Naive thymus-derived CD4-positive, alpha-beta T cell (primary cell): ENCODE measurements around the gene FEN1. TPM values are rescaled to one million over a fixed set of nuclear protein-coding genes. Genes with fewer than 3 reads are reported as not detected.

Source experiments
- ATAC-seq: fragments of 150-1000 bp; cut with Tn5 transposase; 2 replicates; pipeline ENCODE4 v1.10.0; 2021; ENCODE audit warnings: mild to moderate bottlenecking, moderate library complexity
- CTCF ChIA-PET: fragments of 350-600 bp; sonication (Branson Sonifier 250); formaldehyde crosslinking; loops from one replicate; lab custom pipeline; 2021; ENCODE audit warnings: antibody characterized with exemption; lab: Charles Lee
- POLR2A ChIA-PET: fragments of 350-600 bp; sonication (Branson Sonifier 250); formaldehyde crosslinking; loops from one replicate; lab custom pipeline; 2021; ENCODE audit warnings: antibody characterized with exemption, inconsistent platforms; lab: Charles Lee
- DNase-seq, 9 donors: peaks; one replicate each; pipeline versions ENCODE4 v3.0.0 to v3.0.0-alpha.2; 2020 to 2022; ENCODE audit warnings: mixed read lengths in 1 of 9
- H3K27ac ChIP-seq: one replicate; pipeline ENCODE4 v1.7.0; 2013; ENCODE audit warnings: mild to moderate bottlenecking, low read depth, low read length, moderate library complexity
- H3K27me3 ChIP-seq, 2 donors: one replicate each; pipeline ENCODE4 v1.7.0; 2013; ENCODE audit warnings: low read length in 2 of 2, mild to moderate bottlenecking in 2 of 2, moderate library complexity in 2 of 2; ENCODE audit not compliant: control insufficient read depth in 2 of 2, insufficient read depth in 2 of 2
- H3K36me3 ChIP-seq, 3 experiments: 1 replicate in 2 of 3; 2 replicates in 1 of 3; pipeline ENCODE4 v1.7.0; 2013; ENCODE audit warnings: low read length in 3 of 3, mild to moderate bottlenecking in 3 of 3, moderate library complexity in 1 of 3; ENCODE audit not compliant: insufficient read depth in 3 of 3, control insufficient read depth in 2 of 3
- H3K4me1 ChIP-seq, 2 donors: one replicate each; pipeline ENCODE4 v1.7.0; 2013; ENCODE audit warnings: low read length in 2 of 2, mild to moderate bottlenecking in 2 of 2, moderate library complexity in 1 of 2; ENCODE audit not compliant: control insufficient read depth in 2 of 2, insufficient read depth in 2 of 2
- H3K4me3 ChIP-seq: 2 replicates; pipeline ENCODE4 v1.7.0; 2013; ENCODE audit warnings: mild to moderate bottlenecking, low read length
- H3K9me3 ChIP-seq, 3 experiments: 1 replicate in 2 of 3; 2 replicates in 1 of 3; pipeline ENCODE4 v1.7.0; 2013; ENCODE audit warnings: low read length in 3 of 3; ENCODE audit not compliant: control insufficient read depth in 2 of 3
- H3K27ac Mint-ChIP-seq, 9 donors: one replicate each; pipeline ENCODE4 v1.8.0; 2020 to 2022; ENCODE audit warnings: mixed read lengths in 9 of 9, mild to moderate bottlenecking in 8 of 9, moderate library complexity in 5 of 9, inconsistent platforms in 2 of 9
- H3K27me3 Mint-ChIP-seq, 5 donors: one replicate each; pipeline ENCODE4 v1.8.0; 2021 to 2022; ENCODE audit warnings: mixed read lengths in 5 of 5, mild to moderate bottlenecking in 1 of 5
- H3K36me3 Mint-ChIP-seq, 5 donors: one replicate each; pipeline ENCODE4 v1.8.0; 2020 to 2022; ENCODE audit warnings: mixed read lengths in 5 of 5, mild to moderate bottlenecking in 3 of 5, inconsistent platforms in 1 of 5
- H3K4me1 Mint-ChIP-seq, 7 donors: one replicate each; pipeline ENCODE4 v1.8.0; 2020 to 2022; ENCODE audit warnings: mixed read lengths in 7 of 7, mild to moderate bottlenecking in 3 of 7, inconsistent platforms in 1 of 7
- H3K4me3 Mint-ChIP-seq, 10 donors: one replicate each; pipeline ENCODE4 v1.8.0; 2020 to 2022; ENCODE audit warnings: mild to moderate bottlenecking in 10 of 10, mixed read lengths in 10 of 10, moderate library complexity in 6 of 10, inconsistent platforms in 2 of 10
- H3K9me3 Mint-ChIP-seq, 11 donors: one replicate each; pipeline ENCODE4 v1.8.0; 2020 to 2022; ENCODE audit warnings: mixed read lengths in 11 of 11, mild to moderate bottlenecking in 4 of 11, inconsistent platforms in 1 of 11, moderate library complexity in 1 of 11
- intact Hi-C, 2 donors: fragments of 100-400 bp; cut with micrococcal nuclease; formaldehyde crosslinking; loops; one replicate each; pipeline ENCODE4 v1.15.1; 2023
- polyA plus RNA-seq, 2 donors: library from polyadenylated mRNA; unstranded; fragments of 300-500 nt; fragmentation: Illumina TruSeq; gene quantifications; one replicate each; pipeline ENCODE4 v1.2.3, GENCODE V29; 2021
- total RNA-seq, 6 experiments: library from RNA in 5 of 6; stranded (reverse) in 5 of 6; gene quantifications; 1 replicate in 5 of 6; 2 replicates in 1 of 6; pipeline ENCODE4 v1.2.3 and lab custom pipeline; 2021 to 2026

FEN1 gene
- total and polyA plus RNA-seq, 7 experiments from 2014 or later, result 7.6 to 101 (median 10.3) TPM

DNA sequence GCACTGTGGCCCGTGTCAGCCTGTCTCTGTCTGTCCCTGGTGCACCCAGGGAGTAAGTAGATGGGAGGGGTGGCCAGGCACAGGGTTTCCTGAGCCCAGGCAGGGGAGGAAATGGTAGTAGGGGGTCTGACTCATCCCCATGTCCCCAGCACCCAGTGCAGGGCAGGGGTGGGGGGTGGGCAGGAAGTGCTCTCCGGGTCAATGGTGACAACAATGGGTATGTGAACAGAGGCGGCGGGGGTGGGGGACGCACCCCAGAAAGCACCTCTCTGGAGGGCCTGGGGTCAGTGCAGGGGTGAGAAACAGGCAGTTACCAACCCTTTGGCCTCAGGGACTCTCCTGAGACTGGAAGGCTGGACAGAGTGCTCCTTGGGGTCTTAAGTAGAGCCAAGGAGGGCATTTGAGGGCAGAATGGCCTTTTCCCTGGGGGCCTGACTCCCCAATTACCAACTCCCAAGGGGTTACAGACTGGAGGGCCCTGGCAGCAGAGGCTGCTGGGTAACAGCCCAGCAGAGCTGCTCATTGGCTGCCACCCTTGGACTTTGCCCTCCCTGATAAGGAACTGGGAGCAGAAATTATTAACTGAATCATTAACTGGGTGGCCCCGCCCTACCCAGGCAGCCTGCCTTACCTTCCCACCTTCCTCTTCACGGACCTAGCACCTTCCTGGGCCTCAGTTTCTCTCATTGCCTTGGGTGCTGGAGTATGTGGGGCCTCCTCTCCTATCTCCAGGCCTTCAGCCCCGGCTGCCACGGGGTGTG, 36.1 kb upstream of the FEN1 start:
- peak overlapping the region in 2 of 9 donors; percentile 9 to 18 for H3K27ac Mint-ChIP-seq
- H3K27me3 Mint-ChIP-seq, result peaks cover 0 to 18% (median 8%) of the 10 kb centered on the region in 5 donors
- POLR2A ChIA-PET, result no interaction called here
- Histone ChIP-seq H3K4me1 (no peaks in the 10 kb centered on the region), H3K4me3 (no peak overlapping the region), H3K27me3 (peaks cover 0 to 6% of the 10 kb centered on the region in 2 donors), H3K36me3 (no peaks in the 10 kb centered on the region), H3K27ac (no peak overlapping the region), H3K9me3 (no peaks in the 10 kb centered on the region)
- peaks cover 0 to 13% (median 10%) of the 10 kb centered on the region in 7 donors for H3K4me1 Mint-ChIP-seq
- H3K4me3 Mint-ChIP-seq, result no peak overlapping the region
- H3K9me3 Mint-ChIP-seq, result no peaks in the 10 kb centered on the region
- ATAC-seq (peak; percentile 42), DNase-seq (no peak)
- H3K36me3 Mint-ChIP-seq, result no peaks in the 10 kb centered on the region
- intact Hi-C loops, result no loop called here
- CTCF ChIA-PET, result no interaction called here

DNA sequence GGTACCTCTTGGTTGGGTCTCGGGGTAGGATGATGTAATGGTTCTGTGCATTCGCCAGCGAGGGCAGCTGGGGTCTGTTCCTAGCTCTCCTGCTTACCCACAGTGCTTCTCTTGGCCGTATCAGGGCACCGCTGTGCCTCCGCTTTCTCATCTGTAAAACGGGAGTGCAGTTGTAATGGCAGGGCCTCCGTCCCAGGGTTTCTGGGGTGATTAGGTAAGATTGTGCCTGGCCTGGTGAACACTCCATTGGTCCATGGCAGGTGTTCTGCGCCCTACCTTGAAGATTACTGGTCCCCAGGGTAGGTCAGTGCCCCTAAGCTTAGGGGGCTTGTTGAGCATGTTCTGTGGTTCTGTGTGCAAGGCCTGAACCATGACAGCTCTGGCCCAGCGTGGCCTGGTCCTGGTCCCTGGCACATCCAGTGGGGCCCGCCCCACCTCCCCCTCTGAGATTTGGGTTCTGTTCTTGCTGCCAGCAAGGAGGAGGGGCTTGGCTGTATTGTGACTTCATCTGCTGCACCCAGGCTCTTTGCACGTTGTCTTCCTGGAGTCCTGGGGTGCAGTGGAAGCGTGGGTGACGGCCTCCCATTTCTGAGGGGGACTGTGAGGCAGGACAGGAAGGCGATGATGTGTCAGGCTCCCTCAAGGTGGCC, 35.4 kb upstream of the FEN1 start:
- POLR2A ChIA-PET, result no interaction called here
- Histone ChIP-seq H3K36me3 (no peaks in the 10 kb centered on the region), H3K27ac (no peak overlapping the region), H3K27me3 (peaks cover 0 to 3% of the 10 kb centered on the region in 2 donors), H3K4me1 (no peaks in the 10 kb centered on the region), H3K9me3 (no peaks in the 10 kb centered on the region), H3K4me3 (no peak overlapping the region)
- Mint-ChIP-seq H3K27me3 (peaks cover 0 to 13% (median 11%) of the 10 kb centered on the region in 5 donors), H3K27ac (peak overlapping the region in 1 of 9 donors; percentile 9), H3K4me3 (no peak overlapping the region), H3K4me1 (peaks cover 0 to 12% (median 6%) of the 10 kb centered on the region in 7 donors), H3K36me3 (no peaks in the 10 kb centered on the region), H3K9me3 (no peaks in the 10 kb centered on the region)
- DNase-seq (no peak), ATAC-seq (no peak)
- CTCF ChIA-PET, result no interaction called here
- intact Hi-C loops, result no loop called here

DNA sequence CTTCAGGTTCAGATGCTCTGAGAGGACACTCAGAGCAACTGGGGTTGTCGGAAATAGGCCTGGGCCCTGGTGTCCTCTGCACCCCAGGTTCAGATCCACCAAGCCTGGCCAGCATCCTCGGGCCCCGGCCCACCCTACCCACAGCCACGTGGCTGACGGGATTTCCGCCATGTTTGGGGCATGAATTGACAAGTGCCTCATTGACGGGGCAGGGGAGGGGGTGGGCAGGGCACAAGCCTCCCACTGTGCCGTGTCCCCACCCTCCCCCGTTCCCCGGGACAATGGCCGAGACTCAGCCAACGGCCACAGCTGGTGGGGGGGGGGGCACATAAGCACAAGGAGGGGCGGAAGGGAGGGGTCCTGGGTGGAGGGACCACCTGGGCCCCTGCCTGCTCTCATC, 31.8 kb upstream of the FEN1 start:
- POLR2A ChIA-PET, result no interaction called here
- intact Hi-C loops, result no loop called here
- Mint-ChIP-seq H3K9me3 (no peaks in the 10 kb centered on the region), H3K4me1 (peaks cover 0 to 10% (median 0%) of the 10 kb centered on the region in 7 donors), H3K4me3 (no peak overlapping the region), H3K27ac (no peak overlapping the region), H3K36me3 (no peaks in the 10 kb centered on the region), H3K27me3 (peaks cover 0 to 6% (median 0%) of the 10 kb centered on the region in 5 donors)
- no peaks in the 10 kb centered on the region for H3K36me3 ChIP-seq
- no peaks in the 10 kb centered on the region for H3K27me3 ChIP-seq
- H3K27ac ChIP-seq, result no peak overlapping the region
- H3K4me3 ChIP-seq, result no peak overlapping the region
- H3K4me1 ChIP-seq, result no peaks in the 10 kb centered on the region
- DNase-seq (no peak), ATAC-seq (no peak)
- no peaks in the 10 kb centered on the region for H3K9me3 ChIP-seq
- CTCF ChIA-PET, result no interaction called here

DNA sequence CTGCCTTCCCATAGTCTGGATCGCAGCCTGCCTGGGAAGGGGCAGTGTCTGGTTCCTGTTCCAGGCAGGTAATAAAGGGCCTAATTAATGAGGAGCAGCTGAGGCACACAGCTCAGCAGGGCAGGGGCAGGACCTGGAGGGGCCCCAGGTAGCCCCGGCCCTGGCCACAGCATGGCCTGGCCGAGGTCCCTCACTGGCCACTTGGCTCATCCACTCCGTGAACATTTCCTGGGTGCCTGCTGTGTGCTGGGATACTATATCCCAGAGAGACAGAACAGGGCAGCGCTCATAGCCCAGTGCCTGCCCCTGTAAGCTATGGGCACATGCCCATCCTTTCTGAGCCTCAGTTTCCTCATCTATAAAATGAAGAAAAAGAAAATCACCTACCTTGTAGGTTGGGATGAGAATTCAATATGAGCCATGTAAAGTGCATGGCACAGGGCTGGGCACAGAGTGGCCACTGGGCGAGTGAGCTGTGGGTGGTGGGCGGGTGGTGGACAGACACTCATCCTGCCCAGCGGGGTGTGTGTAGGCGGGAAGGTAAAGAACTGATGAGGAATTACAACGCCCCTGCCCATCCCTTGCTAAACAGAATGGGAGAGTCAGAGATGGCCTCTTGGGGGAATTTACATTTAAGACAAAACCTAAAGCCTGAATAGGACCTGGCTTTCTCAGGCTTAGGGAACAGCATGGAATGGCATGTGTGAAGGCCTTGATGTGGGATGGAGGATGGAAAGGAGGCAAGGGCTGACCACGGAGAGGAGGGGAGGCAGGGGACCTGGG, 31.1 kb upstream of the FEN1 start:
- H3K9me3 Mint-ChIP-seq, result no peaks in the 10 kb centered on the region
- DNase-seq, result no peak
- peak overlapping the region in 1 of 9 donors; percentile 43 for H3K27ac Mint-ChIP-seq
- no peaks in the 10 kb centered on the region for H3K27me3 ChIP-seq
- no peak overlapping the region for H3K4me3 Mint-ChIP-seq
- intact Hi-C loops, result no loop called here
- H3K4me1 ChIP-seq, result no peaks in the 10 kb centered on the region
- no peak overlapping the region for H3K27ac ChIP-seq
- no peaks in the 10 kb centered on the region for H3K36me3 Mint-ChIP-seq
- peaks cover 0 to 3% (median 0%) of the 10 kb centered on the region in 7 donors for H3K4me1 Mint-ChIP-seq
- H3K27me3 Mint-ChIP-seq, result peaks cover 0 to 6% (median 0%) of the 10 kb centered on the region in 5 donors
- POLR2A ChIA-PET, result no interaction called here
- no peaks in the 10 kb centered on the region for H3K36me3 ChIP-seq
- CTCF ChIA-PET, result no interaction called here
- no peaks in the 10 kb centered on the region for H3K9me3 ChIP-seq
- H3K4me3 ChIP-seq, result no peak overlapping the region
- ATAC-seq, result no peak

DNA sequence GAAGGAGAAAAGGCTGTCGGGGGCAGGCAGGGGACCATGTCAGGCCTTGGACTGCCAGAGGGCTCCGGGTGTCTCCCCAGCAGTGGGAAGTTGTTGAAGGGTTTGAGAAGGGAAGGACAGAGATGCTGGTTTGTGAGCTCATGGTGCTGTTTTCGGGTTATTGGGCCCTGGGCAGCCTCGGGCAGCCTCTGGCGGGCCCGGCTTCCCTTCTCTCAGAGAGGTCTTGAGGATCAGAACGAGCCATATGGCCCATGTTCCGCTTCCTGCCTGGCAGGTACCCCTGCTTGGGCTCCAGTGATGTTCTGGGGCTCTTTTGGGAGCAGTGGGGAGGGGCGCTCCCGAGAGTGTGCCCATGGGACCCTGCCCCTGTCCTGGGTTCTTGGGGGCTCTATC, 30.5 kb upstream of the FEN1 start:
- Mint-ChIP-seq H3K36me3 (no peaks in the 10 kb centered on the region), H3K27me3 (peaks cover 0 to 6% (median 0%) of the 10 kb centered on the region in 5 donors), H3K4me3 (no peak overlapping the region), H3K9me3 (no peaks in the 10 kb centered on the region), H3K27ac (no peak overlapping the region), H3K4me1 (peaks cover 0 to under 1% (median 0%) of the 10 kb centered on the region in 7 donors)
- Histone ChIP-seq H3K36me3 (no peaks in the 10 kb centered on the region), H3K4me3 (no peak overlapping the region), H3K27me3 (no peaks in the 10 kb centered on the region), H3K27ac (no peak overlapping the region), H3K4me1 (no peaks in the 10 kb centered on the region), H3K9me3 (no peaks in the 10 kb centered on the region)
- DNase-seq (no peak), ATAC-seq (no peak)
- intact Hi-C loops, result no loop called here
- ChIA-PET CTCF (no interaction called here), POLR2A (no interaction called here)

DNA sequence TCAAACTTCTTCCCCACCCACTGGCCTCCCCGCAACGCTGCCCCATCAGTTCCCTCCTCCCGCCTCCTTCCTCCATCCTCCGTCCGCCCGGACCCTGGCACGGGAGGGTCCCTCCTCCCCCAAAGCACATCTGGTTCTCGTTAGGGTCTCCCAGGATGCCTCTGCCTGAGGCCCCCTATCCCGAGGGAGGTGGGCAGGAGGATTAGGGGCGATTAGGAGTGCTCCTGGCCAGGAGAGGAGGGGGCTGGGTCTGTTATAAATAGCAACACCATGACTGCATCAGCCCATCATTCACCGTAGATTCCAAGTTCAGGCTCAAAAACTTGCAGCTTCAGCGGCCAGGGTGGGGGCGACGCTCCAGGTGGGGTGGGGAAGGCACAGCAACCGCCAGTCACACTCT, 29.9 kb upstream of the FEN1 start:
- intact Hi-C loops, result no loop called here
- H3K9me3 ChIP-seq, result no peaks in the 10 kb centered on the region
- no peaks in the 10 kb centered on the region for H3K4me1 Mint-ChIP-seq

More for the DNA sequence above, 29.9 kb upstream of the FEN1 start:
- DNase-seq (no peak), ATAC-seq (no peak)
- H3K9me3 Mint-ChIP-seq, result no peaks in the 10 kb centered on the region
- Histone ChIP-seq H3K27me3 (no peaks in the 10 kb centered on the region), H3K27ac (no peak overlapping the region), H3K4me3 (no peak overlapping the region), H3K4me1 (no peaks in the 10 kb centered on the region), H3K36me3 (no peaks in the 10 kb centered on the region)
- ChIA-PET CTCF (no interaction called here), POLR2A (no interaction called here)
- no peak overlapping the region for H3K27ac Mint-ChIP-seq
- no peaks in the 10 kb centered on the region for H3K36me3 Mint-ChIP-seq
- no peak overlapping the region for H3K4me3 Mint-ChIP-seq
- H3K27me3 Mint-ChIP-seq, result peaks cover 0 to 6% (median 0%) of the 10 kb centered on the region in 5 donors
